HepG2 (cell line): ENCODE results near the gene DAAM2. TPM values are rescaled to one million over a fixed set of nuclear protein-coding genes. Genes with fewer than 3 reads are reported as not detected.

Source experiments
- AKAP8 ChIP-seq: sonication (generic); formaldehyde crosslinking; IDR thresholded peaks from 2 replicates; pipeline ENCODE4 v1.5.1; 2020; ENCODE audit warnings: mild to moderate bottlenecking, missing genetic modification reagents
- ATRX ChIP-seq: sonication (generic); formaldehyde crosslinking; IDR thresholded peaks from 2 replicates; pipeline ENCODE4 v1.4.0; 2020; ENCODE audit warnings: missing genetic modification reagents, borderline replicate concordance
- CENPT ChIP-seq: sonication (generic); formaldehyde crosslinking; IDR thresholded peaks from 2 replicates; pipeline ENCODE4 v1.8.0; 2022; ENCODE audit warnings: low read depth, mild to moderate bottlenecking, moderate library complexity, missing genetic modification reagents
- E2F5 ChIP-seq: sonication (generic); formaldehyde crosslinking; conservative IDR thresholded peaks from 2 replicates; pipeline ENCODE4 v1.4.0; 2020; ENCODE audit warnings: missing genetic modification reagents
- EHMT2 ChIP-seq: fragments of 200-600 bp; sonication (generic); IDR thresholded peaks from 2 replicates; pipeline ENCODE4 v1.7.0; 2017; ENCODE audit warnings: antibody characterized with exemption, low read depth, low read length, borderline replicate concordance
- HDAC6 ChIP-seq: fragments of 200-600 bp; sonication (generic); IDR thresholded peaks from 2 replicates; pipeline ENCODE4 v1.7.0; 2017; ENCODE audit warnings: mild to moderate bottlenecking, antibody characterized with exemption, low read length, low read depth
- IKZF4 ChIP-seq: sonication (generic); formaldehyde crosslinking; IDR thresholded peaks from 2 replicates; pipeline ENCODE4 v1.5.1; 2020; ENCODE audit warnings: borderline replicate concordance, mild to moderate bottlenecking, low read depth, missing genetic modification reagents; ENCODE audit errors: not compliant biosample characterization
- MED13 ChIP-seq: sonication (generic); formaldehyde crosslinking; IDR thresholded peaks from 2 replicates; pipeline ENCODE4 v1.5.0; 2020; ENCODE audit warnings: missing genetic modification reagents
- MTF1 ChIP-seq: sonication (generic); formaldehyde crosslinking; IDR thresholded peaks from 2 replicates; pipeline ENCODE4 v1.5.0; 2020; ENCODE audit warnings: missing genetic modification reagents
- NR2C2 ChIP-seq: sonication (generic); formaldehyde crosslinking; IDR thresholded peaks from 2 replicates; pipeline ENCODE4 v1.4.0; 2020; ENCODE audit warnings: missing genetic modification reagents, mild to moderate bottlenecking, moderate library complexity, borderline replicate concordance
- RBFOX2 ChIP-seq: fragments of 200-400 bp; formaldehyde crosslinking; IDR thresholded peaks from 2 replicates; pipeline ENCODE4 v1.6.1; 2017; ENCODE audit warnings: low read depth, mild to moderate bottlenecking, low read length
- RNF219 ChIP-seq: sonication (generic); formaldehyde crosslinking; IDR thresholded peaks from 2 replicates; pipeline ENCODE4 v1.5.0; 2020; ENCODE audit warnings: mild to moderate bottlenecking, missing genetic modification reagents
- YEATS4 ChIP-seq: sonication (generic); formaldehyde crosslinking; IDR thresholded peaks from 2 replicates; pipeline ENCODE4 v1.4.0; 2020; ENCODE audit warnings: missing genetic modification reagents, borderline replicate concordance
- ZBTB21 ChIP-seq: sonication (generic); formaldehyde crosslinking; IDR thresholded peaks from 2 replicates; pipeline ENCODE4 v1.4.0; 2020; ENCODE audit warnings: missing genetic modification reagents
- ZKSCAN8 ChIP-seq: IDR thresholded peaks from 2 replicates; pipeline ENCODE4 v1.6.1; 2016; ENCODE audit warnings: borderline replicate concordance, missing genetic modification reagents, missing compliant biosample characterization
- ZNF326 ChIP-seq: sonication (generic); formaldehyde crosslinking; IDR thresholded peaks from 2 replicates; pipeline ENCODE4 v1.4.0; 2020; ENCODE audit warnings: missing genetic modification reagents, borderline replicate concordance
- ZNF383 ChIP-seq: sonication (generic); formaldehyde crosslinking; IDR thresholded peaks from 2 replicates; pipeline ENCODE4 v1.4.0; 2020; ENCODE audit warnings: missing genetic modification reagents, mild to moderate bottlenecking, borderline replicate concordance
- ZNF430 ChIP-seq: sonication (generic); formaldehyde crosslinking; IDR thresholded peaks from 2 replicates; pipeline ENCODE4 v1.9.0; 2021; ENCODE audit warnings: mild to moderate bottlenecking, missing genetic modification reagents
- ZNF556 ChIP-seq: sonication (generic); formaldehyde crosslinking; IDR thresholded peaks from 2 replicates; pipeline ENCODE4 v1.4.0; 2020; ENCODE audit warnings: mild to moderate bottlenecking, missing genetic modification reagents, borderline replicate concordance
- ZNF572 ChIP-seq: sonication (generic); formaldehyde crosslinking; IDR thresholded peaks from 2 replicates; pipeline ENCODE4 v1.5.1; 2020; ENCODE audit warnings: mild to moderate bottlenecking, missing genetic modification reagents
- ZNF660 ChIP-seq: sonication (generic); formaldehyde crosslinking; IDR thresholded peaks from 2 replicates; pipeline ENCODE4 v1.5.1; 2020; ENCODE audit warnings: mild to moderate bottlenecking, low read depth, missing genetic modification reagents, borderline replicate concordance
- ZNF790 ChIP-seq: sonication (generic); formaldehyde crosslinking; IDR thresholded peaks from 2 replicates; pipeline ENCODE4 v1.8.0; 2022; ENCODE audit warnings: missing genetic modification reagents, mild to moderate bottlenecking, borderline replicate concordance
- polyA plus RNA-seq, 8 experiments: library from polyadenylated mRNA; depleted of rRNA in 3 of 8; stranded (reverse) in 7 of 8; unstranded in 1 of 8; fragments of >200 nt; fragmentation: Illumina TruSeq in 4 of 8; extraction: Trizol in 4 of 8; gene quantifications; 2 replicates each; pipeline versions ENCODE4 v1.2.1 to v1.2.3, GENCODE V29; 2011 to 2016; ENCODE audit warnings: low read depth in 4 of 8, missing spikeins in 1 of 8, mixed read lengths in 1 of 8; ENCODE audit not compliant: insufficient read depth in 1 of 8
- total RNA-seq, 5 experiments: library from RNA; depleted of rRNA; stranded (reverse); fragments of >200 nt; fragmentation: Illumina TruSeq; extraction: Trizol; gene quantifications; 2 replicates each; pipeline ENCODE4 v1.2.3, GENCODE V29; 2016; ENCODE audit warnings: low read depth in 1 of 5

DAAM2 gene
- total and polyA plus RNA-seq, 2 of the 13 experiments (the other 11 are each of a cell fraction or from before 2014, with no cell fraction given), result 0.01 TPM; not detected in 1

- no peak for TF ChIP-seq ZNF660 (CRISPR knock-in tag)
- no peak for TF ChIP-seq ZKSCAN8
- no peak for TF ChIP-seq RBFOX2
- TF ChIP-seq CENPT (CRISPR knock-in tag), result no peak
- TF ChIP-seq ZNF556, result no peak
- TF ChIP-seq AKAP8 (CRISPR knock-in tag), result no peak
- TF ChIP-seq ZNF326, result no peak
- no peak for TF ChIP-seq NR2C2 (CRISPR knock-in tag)
- no peak for TF ChIP-seq ATRX (CRISPR knock-in tag)
- no peak for TF ChIP-seq ZBTB21 (CRISPR knock-in tag)
- TF ChIP-seq RNF219 (CRISPR knock-in tag), result no peak
- no peak for TF ChIP-seq MED13 (CRISPR knock-in tag)
- TF ChIP-seq MTF1 (CRISPR knock-in tag), result peak; percentile 7; the same call in 1 of the 2 replicates
- no peak for TF ChIP-seq E2F5
- no peak for TF ChIP-seq HDAC6
- TF ChIP-seq YEATS4, result peak; percentile 45; the same call in 1 of the 2 replicates
- TF ChIP-seq ZNF790 (CRISPR knock-in tag), result no peak
- TF ChIP-seq ZNF383 (CRISPR knock-in tag), result no peak
- TF ChIP-seq EHMT2, result no peak
- peak; percentile 19 for TF ChIP-seq IKZF4 (CRISPR knock-in tag)
- TF ChIP-seq ZNF572 (CRISPR knock-in tag), result no peak
- 0 out of 2 replicates have a peak, but pooled peaks have one; percentile 3 for TF ChIP-seq ZNF430
- TF ChIP-seq, all 625 proteins: peak for 6
Measured at GRCh38 chr6:39933669-39934130, 141.5 kb downstream of the DAAM2 start (continued).
